GM12865 (cell line): ENCODE data around the gene LACC1.
A peak's percentile ranks its signal among the peaks of the same experiment; 100 is the strongest.

Source experiments
- DNase-seq: peaks from one replicate; pipeline ENCODE4 v3.0.0; 2010; ENCODE audit warnings: low read depth
- H3K4me3 ChIP-seq: 2 replicates; pipeline ENCODE4 v1.5.1; 2011; ENCODE audit warnings: mild to moderate bottlenecking, low read depth, low read length, control low read depth
- TF ChIP-seq, protein P1 (sequence below): IDR thresholded peaks from 2 replicates; pipeline ENCODE4 v1.5.1; 2011; ENCODE audit warnings: low read length, control low read depth, low read depth, inconsistent platforms; ENCODE audit not compliant: insufficient read depth; ENCODE audit errors: missing control alignments

The LACC1 gene

DNA sequence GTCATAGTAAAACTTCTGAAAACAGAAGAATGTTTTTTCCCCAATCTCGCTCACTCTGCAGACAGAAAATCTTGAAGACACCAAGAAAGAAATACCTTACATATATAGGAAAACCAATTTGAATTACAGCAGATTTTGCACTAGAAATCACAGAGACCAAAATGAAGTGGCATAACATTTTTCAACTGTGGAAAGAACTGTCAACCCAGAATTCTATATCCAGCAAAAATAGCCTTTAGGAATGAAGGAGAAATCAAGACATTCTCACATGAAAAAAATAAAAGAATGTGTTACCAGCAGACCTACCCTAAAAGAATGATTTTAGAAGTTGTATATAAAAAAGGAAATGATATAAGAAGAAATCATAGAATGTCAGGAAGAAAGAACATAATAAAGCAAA, 28.8 kb upstream of the LACC1 start:
- TF ChIP-seq, protein P1, sequence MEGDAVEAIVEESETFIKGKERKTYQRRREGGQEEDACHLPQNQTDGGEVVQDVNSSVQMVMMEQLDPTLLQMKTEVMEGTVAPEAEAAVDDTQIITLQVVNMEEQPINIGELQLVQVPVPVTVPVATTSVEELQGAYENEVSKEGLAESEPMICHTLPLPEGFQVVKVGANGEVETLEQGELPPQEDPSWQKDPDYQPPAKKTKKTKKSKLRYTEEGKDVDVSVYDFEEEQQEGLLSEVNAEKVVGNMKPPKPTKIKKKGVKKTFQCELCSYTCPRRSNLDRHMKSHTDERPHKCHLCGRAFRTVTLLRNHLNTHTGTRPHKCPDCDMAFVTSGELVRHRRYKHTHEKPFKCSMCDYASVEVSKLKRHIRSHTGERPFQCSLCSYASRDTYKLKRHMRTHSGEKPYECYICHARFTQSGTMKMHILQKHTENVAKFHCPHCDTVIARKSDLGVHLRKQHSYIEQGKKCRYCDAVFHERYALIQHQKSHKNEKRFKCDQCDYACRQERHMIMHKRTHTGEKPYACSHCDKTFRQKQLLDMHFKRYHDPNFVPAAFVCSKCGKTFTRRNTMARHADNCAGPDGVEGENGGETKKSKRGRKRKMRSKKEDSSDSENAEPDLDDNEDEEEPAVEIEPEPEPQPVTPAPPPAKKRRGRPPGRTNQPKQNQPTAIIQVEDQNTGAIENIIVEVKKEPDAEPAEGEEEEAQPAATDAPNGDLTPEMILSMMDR, result no peak
- H3K4me3 ChIP-seq, result no peak overlapping the region
- DNase-seq, result no peak

DNA sequence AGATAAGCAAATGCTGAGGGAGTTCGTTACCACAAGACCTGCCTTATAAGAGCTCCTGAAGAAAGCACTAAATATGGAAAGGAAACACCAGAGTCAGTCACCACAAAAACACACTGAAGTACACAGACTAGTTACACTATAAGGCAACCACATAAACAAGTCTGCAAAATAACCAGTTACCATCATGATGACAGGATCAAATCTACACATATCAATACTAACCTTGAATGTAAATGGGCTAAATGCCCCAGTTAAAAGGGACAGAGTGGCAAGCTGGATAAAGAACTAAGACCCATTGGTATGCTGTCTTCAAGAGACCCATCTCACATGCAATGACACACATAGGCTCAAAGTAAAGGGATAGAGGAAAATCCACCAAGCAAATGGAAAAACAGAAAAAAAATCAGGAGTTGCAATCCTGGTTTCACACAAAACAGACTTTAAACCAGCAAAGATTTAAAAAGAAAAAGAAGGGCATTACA, 26.7 kb upstream of the LACC1 start:
- TF ChIP-seq, protein P1, result no peak

DNA sequence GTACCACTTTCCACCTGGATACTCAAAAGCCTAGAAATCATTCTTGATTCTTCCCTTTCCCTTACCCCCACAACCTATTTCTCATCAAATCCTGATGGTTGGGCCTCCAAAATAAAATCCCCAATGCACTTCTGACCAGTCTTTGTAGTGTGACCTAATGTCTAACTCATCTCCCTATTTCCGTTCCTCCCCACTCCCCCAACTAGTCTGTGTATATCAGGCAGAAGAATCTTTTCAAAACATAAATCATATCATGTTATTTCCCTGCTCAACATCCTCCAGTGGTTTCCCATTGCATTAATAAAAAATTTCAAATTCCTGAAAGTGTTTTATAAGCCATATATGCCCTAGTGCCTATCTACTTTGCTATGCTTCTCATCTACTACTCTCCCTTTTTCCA, 17.8 kb upstream of the LACC1 start:
- DNase-seq, result no peak
- no peak overlapping the region for H3K4me3 ChIP-seq

More for the DNA sequence above, 26.7 kb upstream of the LACC1 start:
- DNase-seq, result no peak
- no peak overlapping the region for H3K4me3 ChIP-seq

DNA sequence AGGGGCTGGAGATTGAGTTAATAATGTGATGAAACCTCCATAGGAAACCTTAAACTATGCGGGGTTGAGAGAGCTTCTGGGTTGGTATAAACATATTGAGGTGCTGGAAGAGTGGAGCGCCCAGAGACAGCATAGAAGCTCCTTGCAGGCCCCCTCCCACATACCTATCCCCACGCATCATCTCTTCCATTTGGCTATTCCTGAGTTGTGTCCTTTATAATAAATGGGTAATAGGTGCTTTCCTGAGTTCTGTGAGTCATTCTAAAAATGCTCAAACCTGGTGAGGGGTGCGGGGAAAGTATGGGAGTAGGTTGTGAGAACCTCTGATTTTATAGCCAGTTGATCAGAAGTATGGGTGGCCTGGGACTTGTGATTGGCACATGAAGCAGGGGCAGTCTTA, 14.8 kb upstream of the LACC1 start:
- TF ChIP-seq, protein P1, result no peak
- no peak for DNase-seq
- H3K4me3 ChIP-seq, result no peak overlapping the region

More for the DNA sequence above, 17.8 kb upstream of the LACC1 start:
- TF ChIP-seq, protein P1, result no peak

DNA sequence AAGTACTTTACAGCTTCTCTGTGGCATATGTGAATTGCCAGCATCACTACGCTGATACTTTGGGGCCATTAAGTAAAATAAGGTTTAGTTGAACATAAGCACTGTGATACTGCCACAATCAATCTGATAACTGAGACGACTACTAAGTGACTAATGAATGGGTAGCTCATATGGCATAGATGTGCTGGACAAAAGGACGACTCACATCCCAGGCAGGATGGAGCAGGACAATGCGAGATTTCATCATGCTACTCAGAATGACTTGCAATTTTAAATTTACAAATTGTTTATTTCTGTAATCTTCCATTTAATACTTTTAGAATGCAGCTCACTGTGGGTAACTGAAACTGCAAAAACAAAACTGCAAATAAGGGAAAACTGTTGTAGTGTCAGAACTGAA, 13.8 kb upstream of the LACC1 start:
- H3K4me3 ChIP-seq, result no peak overlapping the region
- no peak for DNase-seq
- TF ChIP-seq, protein P1, result no peak

DNA sequence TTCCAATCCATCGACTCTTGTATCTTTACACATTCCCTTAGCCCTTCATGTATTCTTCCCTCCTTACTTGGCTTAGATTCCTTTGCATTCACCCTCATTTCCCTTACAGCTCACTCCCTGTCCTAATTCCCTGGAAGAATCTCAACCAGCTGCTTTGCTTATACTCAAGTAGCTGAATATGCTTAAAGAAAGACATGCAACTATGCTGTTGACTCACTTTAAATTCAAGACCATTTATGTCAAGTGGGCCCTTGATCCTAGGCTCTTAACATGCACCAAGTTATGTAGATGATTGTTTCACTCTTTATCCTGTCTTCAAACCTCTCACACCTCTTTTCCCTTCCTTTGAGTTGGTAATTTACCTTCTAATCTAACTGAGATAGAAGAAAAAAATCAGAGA, 7.5 kb upstream of the LACC1 start:
- H3K4me3 ChIP-seq, result no peak overlapping the region
- TF ChIP-seq, protein P1, result no peak
- DNase-seq, result no peak

DNA sequence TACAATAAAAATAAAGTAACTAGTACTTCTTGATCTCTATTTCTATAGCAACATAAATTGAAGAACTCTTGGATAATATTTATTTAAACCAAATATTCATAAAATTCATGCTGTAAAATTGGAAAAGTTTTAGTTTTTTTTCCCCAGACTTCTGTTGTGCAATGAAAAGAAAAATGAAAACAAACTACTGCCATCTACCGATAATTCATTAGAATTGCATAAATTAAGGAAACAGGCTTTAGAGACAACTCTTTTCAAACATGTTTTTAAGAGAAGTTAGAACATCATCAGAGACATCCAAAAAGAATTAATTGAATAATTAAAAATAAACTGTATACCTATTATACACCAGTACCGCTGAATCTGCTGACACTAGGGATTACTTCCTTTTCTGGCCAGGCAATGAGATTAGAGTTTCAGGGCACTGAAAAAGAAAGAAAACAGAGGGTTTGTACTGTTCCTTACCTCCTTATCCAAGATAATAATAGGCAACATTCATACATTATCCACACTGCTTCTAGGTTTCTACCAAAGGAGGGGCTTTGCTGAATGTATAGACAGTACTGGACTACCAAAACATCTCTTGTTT, 5.1 kb upstream of the LACC1 start:
- peak; percentile 12 for DNase-seq
- H3K4me3 ChIP-seq, result no peak overlapping the region
- TF ChIP-seq, protein P1, result peak; percentile 23
